GM12892 (cell line): Measurements from ENCODE around the gene TTLL5.

ENCODE experiments used
- POLR2A ChIP-seq: IDR thresholded peaks from 2 replicates; pipeline ENCODE4 v1.6.1; 2011; ENCODE audit warnings: low read depth, low read length, control low read depth
- POLR2AphosphoS5 ChIP-seq: IDR thresholded peaks from 2 replicates; pipeline ENCODE4 v1.6.1; 2011; ENCODE audit warnings: low read depth, low read length, control low read depth

DNA sequence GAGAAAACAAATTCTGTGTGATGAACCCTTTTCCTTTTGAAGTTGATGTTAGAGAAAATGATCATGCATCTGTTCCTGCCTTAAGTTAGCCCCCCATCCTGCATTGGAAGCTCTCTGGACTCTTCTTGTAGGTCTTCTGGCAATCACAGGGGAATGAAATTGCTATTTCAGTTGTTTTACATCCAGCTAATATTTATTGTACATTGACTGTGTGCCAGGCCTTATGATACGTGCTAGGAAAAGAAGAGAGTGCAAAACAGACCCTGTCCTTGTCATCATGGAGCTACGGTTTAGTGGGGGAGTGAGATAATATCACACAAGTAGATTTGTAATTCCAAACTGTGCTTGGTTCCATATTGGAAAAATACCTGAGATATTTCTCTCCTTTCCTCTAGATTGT is 202.2 kb downstream of the TTLL5 start:
- TF ChIP-seq POLR2A: no peak
- TF ChIP-seq POLR2AphosphoS5: no peak
